ENCODE data around the gene CHI3L1.

- TF ChIP-seq POLR2AphosphoS5 (IDR thresholded peaks at IDR 0.05), result no peak
- TF ChIP-seq CTCF (IDR thresholded peaks at IDR 0.05), result no peak
These were observed 26.7 kb downstream of the CHI3L1 start for GRCh38 chr1:203159844-203160243.
